SKM-1 (cell line): Measurements from ENCODE around the gene EWSR1.

ENCODE experiments used
- DNase-seq: peaks from one replicate; lab custom pipeline; 2025; ENCODE audit not compliant: unreplicated experiment; lab: John Stamatoyannopoulos, UW

EWSR1 gene

GRCh38 chr22:29268511-29269229, 602 bp downstream of the EWSR1 start:
- no peak for DNase-seq

GRCh38 chr22:29269230-29269604, 1.1 kb downstream of the EWSR1 start:
- DNase-seq: no peak

DNA sequence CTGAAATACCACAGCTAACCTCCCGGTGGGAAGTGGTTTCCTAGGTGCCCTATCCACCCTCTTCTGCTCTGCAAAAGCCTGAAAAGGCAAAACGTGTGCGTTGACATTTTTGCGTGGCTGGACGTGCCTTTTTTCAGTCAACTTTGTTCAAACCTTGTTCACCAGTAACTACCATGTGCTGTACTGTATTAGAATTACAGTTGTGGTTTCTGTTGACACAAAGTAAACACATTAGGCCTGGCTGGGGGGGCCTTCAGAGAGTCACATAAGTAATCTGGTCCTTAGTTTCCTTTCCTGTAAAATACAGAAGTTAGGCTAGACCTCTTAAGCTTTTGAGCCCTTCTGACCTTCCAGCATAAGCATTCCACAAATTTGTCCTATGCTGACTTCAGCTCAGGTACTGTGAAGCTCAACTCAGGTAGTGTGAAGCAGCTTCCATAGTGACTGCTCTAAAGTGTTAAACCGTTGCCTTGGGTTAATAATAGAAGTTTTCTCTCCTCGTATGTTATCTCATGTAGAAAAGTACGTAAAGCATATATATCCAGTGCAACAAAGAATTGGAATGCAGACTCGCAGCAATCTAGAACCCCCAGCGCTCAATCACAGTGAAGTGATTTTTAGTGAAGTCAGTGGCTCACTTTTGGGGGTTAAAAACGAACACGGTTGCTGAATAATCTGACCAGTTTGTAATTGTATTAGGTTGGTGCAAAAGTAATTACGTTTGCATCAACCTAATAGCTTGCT, 1.8 kb downstream of the EWSR1 start:
- DNase-seq: no peak

DNA sequence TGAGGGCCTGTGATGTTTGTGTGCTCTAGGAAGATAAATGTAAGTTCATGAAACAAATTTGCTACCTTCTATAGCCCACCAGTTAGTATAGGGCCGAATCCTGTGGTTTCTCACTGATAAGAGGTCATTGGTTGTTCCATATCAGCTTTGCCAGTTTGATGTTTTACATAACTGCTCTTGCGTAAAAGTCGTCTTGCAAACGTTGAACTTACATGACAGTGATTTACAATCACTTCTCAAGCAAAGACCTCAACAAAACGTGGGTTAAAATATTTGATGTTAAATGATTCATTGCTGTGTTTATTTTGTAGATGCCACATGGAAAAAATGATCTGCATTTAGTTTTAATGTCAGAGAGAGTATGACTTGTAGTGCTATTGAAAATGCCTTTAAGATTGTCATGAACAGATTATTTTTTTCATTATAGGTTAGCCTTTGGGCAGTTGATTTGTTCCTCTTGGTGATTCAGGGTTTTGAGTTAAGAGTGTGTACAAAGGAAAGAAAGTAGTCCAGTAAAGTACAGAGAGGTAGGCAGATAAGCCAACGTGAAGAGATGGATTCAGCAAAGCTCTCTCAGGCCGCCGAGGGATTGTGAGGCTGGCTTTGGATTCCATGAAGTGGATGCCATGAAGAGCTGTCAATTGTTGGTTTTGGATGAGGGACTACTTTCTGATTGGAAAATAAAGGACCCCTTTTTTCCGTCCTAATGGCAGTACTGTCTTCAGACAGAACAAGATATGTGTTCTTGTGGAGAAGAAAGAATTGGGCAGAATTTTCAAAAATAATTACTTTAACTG, 2.6 kb downstream of the EWSR1 start:
- DNase-seq: no peak

DNA sequence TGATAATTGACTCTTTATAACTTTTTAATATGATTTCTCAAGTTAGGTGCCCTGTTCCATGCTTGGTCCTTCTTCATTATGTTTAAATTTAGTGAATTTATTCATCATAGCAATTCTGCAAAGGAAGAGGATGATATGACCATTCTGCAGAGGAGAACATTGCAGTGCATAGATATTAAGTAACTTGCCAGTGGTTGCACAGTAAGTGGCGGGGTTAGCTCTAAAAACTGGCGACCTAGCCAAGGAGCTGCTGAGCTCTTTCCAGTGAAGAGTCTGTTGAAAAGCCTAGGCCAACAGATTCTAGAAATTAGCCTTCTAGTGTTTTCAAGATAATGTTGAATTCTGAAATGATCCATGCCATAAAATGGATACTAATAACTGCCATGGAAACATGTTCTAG, 4.6 kb downstream of the EWSR1 start:
- DNase-seq: no peak

GRCh38 chr22:29275167-29275566, 7.1 kb downstream of the EWSR1 start:
- DNase-seq: no peak

GRCh38 chr22:29275819-29276565, 7.9 kb downstream of the EWSR1 start:
- DNase-seq: no peak

DNA sequence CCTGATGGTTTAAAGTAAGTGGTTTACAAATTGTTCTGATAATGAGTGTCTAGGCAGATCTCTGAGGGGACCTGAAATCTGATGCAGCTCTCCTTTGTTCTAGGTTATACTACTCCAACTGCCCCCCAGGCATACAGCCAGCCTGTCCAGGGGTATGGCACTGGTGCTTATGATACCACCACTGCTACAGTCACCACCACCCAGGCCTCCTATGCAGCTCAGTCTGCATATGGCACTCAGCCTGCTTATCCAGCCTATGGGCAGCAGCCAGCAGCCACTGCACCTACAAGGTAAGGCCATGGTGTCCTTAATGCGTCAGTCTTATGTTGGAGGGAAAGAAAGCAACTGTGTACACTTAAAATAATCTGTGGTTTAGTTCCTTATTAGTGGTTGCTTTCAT, 9.9 kb downstream of the EWSR1 start:
- DNase-seq: no peak

GRCh38 chr22:29284196-29284595, 16.1 kb downstream of the EWSR1 start:
- no peak for DNase-seq

DNA sequence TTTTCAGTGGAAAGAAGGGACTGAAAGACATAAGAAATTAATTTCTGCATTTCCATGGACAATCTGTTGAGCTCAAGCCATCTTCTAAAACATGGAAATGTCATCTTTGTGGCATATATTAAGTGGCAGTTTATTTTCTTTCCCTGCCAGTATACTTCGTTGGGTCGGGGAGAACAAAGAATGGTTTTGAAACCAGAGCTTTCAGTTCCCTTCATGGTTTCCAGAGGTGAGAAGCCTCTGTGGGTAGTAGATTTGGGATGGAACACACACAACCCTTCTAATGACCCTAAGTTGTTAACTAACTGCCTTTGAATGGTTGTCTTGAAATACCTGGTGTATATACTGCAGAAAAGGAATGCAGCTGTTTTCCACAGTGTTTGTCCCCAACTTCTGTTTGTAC, 20.8 kb downstream of the EWSR1 start:
- DNase-seq: no peak

DNA sequence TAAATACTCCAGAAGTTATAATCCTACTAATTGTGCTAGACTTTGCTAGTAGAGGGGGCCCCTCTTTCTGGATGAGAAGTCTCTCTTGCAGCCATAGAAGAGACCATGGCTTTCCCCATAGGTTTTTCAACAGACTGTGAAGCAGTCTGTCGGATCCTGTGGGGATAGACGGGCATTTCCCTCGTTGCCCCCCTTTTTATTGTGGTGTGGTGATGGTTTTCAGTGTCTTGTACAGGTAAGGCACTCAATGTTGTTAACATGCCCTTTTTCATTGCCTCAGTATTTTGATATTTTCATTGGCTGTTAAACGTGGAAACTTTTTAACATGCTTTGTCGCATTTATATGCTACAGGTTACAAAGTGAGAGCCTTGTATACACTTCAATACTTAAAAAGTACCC, 22.0 kb downstream of the EWSR1 start:
- DNase-seq: no peak

GRCh38 chr22:29291215-29291614, 23.1 kb downstream of the EWSR1 start:
- no peak for DNase-seq

- DNase-seq: no peak
Measured at GRCh38 chr22:29292379-29292778, 24.3 kb downstream of the EWSR1 start.

GRCh38 chr22:29298641-29299040, 30.6 kb downstream of the EWSR1 start:
- no peak for DNase-seq

DNA sequence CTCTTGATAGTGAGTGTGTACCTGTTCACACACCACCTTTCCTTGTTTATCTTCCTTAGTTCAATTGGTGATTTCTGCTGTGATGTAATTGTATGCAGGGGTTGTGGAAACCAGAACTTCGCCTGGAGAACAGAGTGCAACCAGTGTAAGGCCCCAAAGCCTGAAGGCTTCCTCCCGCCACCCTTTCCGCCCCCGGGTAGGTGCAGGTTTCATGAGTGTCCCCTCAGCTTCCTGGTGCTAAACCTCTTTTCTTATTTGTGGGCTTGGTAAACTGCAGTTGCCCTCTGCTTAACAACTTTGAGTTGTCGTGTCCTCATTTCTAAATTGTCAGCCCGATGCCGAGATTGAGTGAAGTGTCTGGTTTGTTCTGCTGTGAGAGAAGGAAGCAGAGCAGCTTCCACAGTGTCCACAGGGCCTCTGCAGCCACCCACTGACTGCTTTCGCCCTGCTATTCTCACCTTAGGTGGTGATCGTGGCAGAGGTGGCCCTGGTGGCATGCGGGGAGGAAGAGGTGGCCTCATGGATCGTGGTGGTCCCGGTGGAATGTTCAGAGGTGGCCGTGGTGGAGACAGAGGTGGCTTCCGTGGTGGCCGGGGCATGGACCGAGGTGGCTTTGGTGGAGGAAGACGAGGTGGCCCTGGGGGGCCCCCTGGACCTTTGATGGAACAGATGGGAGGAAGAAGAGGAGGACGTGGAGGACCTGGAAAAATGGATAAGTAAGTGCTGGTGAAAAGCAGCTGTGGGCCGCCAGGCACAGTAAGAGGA, 31.2 kb downstream of the EWSR1 start:
- DNase-seq: no peak

GRCh38 chr22:29300467-29300806, 32.4 kb downstream of the EWSR1 start:
- no peak for DNase-seq

GRCh38 chr22:29300807-29301601, 32.9 kb downstream of the EWSR1 start:
- DNase-seq: no peak

DNA sequence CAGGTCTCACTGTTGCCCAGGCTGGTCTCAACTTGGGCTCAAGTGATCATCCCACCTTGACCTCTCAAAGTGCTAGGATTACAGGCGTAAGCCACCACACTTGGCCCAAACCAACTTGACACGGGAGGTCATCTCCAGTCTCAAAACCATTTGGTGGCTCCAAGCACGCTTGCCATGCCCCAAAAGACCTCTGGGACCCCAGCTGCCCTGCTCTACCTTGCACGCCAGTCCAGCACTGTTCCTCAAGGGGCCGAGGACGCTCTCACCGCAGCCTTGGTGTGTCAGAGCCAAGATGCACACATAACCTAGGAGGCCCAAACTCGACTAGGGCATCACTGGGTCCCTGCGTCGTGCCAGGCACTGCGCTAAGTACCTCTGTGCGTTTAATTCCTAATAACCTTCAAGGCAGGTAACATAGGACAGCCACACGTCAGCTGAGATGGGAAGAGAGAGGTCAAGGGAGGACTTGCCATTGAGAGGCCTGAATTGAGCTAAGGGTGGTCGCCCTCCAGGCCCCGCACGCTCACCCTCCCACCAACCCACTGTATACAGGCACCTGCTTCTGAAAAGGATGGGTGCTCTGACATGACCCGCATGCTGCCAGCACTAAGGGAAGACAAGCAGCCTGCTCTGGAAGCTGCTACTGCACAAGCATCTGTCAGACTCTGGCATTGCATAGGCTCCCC, 33.8 kb downstream of the EWSR1 start:
- DNase-seq: no peak

DNA sequence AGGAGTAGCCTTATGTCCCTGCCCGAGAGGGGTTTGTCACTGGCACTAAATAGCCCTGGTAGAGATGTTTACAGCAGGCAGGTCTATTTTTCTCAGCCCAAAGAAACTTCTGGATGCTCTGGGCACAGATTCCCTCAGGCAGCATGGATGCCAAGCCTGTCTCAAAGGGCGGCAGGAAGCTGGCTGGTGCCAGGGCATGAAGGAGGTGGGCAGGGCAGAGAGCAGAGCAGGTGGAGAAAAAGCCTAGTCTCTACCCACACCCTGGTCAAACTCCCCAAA, 34.3 kb downstream of the EWSR1 start:
- no peak for DNase-seq
